ENCODE measurements around the gene TRABD2B.
A peak's percentile ranks its signal among the peaks of the same experiment; 100 is the strongest.

Gene TRABD2B

GRCh38 chr1:47935856-47936255 lies 61.3 kb downstream of the TRABD2B start:
- no peak for DNase-seq (ENCODE audit: low spot score)

GRCh38 chr1:47935163-47935562 lies 62.0 kb downstream of the TRABD2B start:
- no peak for DNase-seq (ENCODE audit: low spot score)

DNA sequence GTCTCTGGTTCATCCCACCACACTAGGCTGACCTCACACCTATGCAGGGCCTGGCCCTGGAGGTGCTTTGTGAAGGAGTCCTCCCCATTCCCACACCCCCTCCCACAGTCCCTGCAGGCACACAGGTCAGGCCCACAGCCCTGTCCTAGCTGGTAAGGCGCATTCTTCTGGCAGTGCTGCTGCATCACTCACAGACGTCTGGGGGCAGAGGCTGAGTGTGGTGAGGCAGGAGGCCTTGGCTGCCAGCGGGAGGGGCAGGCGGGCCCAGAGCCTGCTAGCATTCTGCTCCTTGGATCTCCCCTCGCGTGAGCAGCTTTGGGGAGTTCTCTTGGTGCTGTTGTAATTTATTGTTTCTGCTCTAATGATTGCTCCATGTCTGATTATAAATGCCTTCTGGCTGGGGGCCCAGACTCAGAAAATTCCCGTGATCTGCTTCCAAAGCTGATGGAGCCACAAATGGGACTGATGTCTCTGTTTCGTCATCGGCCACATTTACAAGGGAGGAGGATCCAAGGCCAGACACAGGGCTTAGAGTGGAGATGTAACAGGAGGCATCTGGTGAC lies 62.9 kb downstream of the TRABD2B start:
- DNase-seq (ENCODE audit: low spot score) = peak; percentile 66

- no peak for DNase-seq (ENCODE audit: low spot score)
Observed at GRCh38 chr1:47932743-47933142, 64.4 kb downstream of the TRABD2B start.

- no peak for DNase-seq (ENCODE audit: low spot score)
Observed at GRCh38 chr1:47931395-47931794, 65.8 kb downstream of the TRABD2B start.

- DNase-seq (ENCODE audit: low spot score) = no peak
Observed at GRCh38 chr1:47930210-47930840, 66.9 kb downstream of the TRABD2B start.

DNA sequence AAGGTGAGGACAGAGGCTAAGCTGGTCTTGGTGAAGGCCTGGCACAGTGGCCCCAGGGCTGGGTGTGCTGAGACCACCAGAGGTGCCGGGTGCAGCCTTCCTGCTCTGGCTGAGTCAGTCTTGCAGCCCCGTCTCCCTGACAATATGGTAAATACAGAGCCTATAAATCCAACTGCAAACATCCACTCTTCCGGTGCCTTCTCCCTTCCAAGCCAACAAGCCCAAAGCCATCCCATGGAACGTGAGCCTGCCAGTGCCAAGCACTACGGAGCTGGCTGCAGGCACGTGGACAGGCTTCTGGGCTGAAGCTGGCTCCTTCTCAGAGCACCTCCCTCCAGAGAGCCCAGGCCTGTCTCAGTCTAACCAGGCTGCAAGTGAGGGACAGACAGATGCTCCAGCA lies 70.0 kb downstream of the TRABD2B start:
- no peak for DNase-seq (ENCODE audit: low spot score)

- DNase-seq (ENCODE audit: low spot score) = no peak
Observed at GRCh38 chr1:47926461-47926999, 70.7 kb downstream of the TRABD2B start.

DNA sequence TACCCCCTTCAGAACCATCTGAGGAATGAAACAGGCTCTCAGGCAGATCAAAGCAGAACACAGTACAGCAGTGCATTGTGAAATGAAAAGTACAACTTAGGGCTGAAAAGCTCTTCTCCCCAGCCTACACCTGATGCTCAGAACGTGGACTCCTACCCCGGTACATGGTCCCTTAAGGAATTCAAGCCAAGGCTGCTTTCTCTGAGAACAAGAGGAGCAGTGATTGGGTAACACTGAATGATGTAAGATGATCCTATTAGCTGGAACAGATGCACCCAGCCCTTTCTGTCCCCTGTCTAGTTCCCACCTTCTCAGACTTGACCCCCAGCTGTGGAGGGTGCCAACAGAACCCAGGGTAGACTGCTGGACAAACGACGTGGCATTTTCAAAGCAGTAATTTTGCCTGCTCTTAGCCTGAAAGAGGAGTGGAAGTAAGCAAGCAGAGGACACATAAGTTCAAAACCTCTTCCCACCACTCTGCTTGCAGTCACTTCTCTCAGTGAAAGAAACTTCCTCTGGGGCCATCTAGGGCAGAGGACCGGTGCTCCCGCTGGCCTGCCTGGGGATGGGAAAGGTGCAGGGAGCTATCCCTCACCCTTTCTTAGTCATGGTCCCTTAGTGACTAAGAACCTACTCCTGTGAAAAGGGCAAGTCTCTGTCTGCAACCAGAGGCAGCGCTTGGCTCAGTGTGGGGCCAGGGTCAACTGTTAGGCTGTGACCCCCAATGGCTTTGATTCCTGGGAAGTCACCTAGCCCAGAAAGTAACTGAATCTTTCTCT lies 72.7 kb downstream of the TRABD2B start:
- DNase-seq (ENCODE audit: low spot score) = no peak

DNA sequence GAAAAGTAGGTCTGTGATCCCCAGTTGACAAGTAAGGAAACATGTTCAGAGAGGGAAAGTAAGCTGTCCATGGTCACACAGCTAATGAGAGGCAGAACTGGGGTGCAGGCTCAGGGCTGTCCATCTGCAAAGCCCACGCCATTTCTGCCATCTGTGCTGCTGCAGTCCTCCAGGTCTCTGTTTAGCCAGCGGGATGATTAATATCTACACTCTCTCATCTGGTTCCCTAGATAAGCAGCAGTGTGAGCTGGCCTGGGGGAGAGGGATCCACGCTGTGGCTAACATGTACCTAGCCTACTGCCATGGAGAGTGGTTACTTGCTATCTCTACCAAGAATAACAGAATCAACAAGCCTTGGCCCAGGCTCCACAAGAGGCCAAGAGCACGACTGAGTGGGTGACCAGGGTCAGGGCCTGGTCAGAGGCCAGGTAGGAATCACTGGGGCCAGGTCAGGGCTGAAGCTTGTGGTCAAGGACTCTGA lies 75.2 kb downstream of the TRABD2B start:
- no peak for DNase-seq (ENCODE audit: low spot score)

- DNase-seq (ENCODE audit: low spot score) = no peak
Observed at GRCh38 chr1:47919113-47919833, 77.9 kb downstream of the TRABD2B start.

- DNase-seq (ENCODE audit: low spot score) = no peak
Observed at GRCh38 chr1:47918257-47918867, 78.8 kb downstream of the TRABD2B start.

DNA sequence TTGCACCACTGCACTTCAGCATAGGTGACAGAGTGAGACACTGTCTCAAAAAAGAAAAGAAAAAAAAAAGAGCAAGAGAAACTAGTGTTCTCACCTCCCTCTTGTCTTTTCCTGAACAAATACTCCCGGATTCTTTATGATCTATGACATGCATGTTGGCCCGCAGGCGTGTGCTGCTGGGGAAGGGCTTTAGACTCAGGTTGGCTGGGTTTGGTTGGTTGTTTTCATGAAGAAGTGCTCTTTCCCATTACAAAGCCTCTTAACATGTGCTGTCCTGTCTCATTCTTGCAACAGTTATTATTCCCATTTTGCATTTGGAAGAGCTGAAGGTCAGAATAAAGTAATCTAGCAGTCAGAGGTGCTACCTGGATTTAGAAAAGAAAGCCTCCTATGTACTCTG lies 79.5 kb downstream of the TRABD2B start:
- DNase-seq (ENCODE audit: low spot score) = no peak

DNA sequence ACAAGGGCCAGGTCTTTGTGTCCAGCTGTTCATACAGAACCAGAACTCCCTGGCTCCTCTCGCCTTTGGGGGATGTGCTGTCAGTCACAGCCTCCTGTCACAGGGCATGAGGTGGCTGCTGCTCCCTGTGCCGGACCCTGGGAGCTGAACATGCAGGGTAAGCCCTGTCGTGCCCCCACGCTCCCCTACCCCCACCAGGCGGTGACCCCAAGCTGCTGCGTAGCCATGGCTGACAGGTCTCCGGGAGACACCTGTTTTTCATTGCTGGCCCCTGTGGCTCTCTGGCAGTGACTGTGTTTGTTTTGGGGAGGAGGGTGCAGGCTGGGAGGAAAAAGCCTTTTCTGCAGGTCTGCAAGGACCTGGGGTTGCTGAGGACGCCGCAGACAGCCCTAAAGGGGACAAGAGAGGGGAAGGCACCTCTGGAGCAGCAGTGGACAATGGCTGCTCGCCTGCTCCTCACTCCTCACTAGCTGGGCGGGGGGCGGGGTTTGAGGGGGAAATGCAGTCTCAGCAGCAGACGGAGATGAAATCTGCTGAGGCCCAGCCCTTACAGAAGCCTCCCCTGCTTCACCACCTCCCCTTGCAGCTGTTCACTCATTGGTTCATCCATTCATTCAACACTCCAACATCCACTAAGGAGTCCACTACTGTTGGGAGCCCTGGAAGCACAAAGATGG lies 81.4 kb downstream of the TRABD2B start:
- no peak for DNase-seq (ENCODE audit: low spot score)

- no peak for DNase-seq (ENCODE audit: low spot score)
Observed at GRCh38 chr1:47914952-47915676, 82.1 kb downstream of the TRABD2B start.

DNA sequence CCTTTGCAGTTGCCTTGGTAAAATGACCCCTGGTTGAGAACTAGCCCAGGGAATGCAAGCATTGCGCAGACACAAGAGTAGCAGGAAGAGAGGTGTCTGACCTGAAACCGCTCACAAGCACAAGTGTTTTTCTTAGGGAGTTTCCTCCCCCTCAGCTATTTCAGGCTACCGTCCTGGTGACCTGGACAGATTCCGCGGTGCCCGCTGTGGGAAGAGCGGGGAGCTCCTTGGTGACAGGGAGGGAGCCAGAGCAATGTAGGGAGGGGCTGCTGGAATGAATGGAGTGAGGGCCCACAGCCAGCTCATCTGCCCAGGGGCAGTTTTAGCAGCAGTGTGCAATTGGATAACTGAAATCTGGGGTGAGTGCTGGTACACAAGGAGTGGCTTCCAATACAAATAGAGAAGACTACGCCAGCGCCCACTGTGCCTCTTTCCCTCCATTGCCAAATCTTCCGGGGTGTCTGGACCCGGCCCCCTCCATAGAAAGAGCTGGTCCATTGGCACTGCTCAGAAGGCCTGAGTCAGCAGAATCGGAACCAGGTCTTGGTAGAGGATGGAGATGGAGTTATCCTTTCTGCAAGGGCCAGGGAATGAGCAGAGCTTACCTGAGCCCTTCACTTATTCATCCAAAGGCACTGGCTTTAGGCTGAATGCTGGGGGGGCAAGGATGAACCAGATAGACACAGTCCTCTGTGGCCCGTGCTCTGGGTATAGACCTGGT lies 82.8 kb downstream of the TRABD2B start:
- DNase-seq (ENCODE audit: low spot score) = no peak

GRCh38 chr1:47913225-47913823 lies 83.9 kb downstream of the TRABD2B start:
- no peak for DNase-seq (ENCODE audit: low spot score)

DNA sequence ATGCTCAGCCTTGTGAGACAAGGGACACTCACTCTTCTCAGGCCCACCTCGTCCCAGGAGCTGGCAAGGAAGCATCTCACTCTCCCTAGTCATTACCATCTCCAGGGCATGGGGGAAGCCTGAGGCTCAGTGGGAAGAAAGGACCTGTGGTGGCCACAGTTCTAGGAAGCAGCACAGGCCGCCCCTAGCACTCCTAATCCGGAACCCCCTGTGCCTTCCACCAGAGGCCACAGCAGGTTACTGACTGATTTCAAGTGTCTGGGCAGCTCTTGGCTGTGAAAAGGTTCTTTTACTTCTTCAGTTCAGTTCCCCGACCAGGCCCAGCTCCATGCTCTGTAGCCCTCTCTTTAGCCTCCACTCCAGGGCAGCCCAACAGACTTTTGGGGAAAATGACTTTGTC lies 84.4 kb downstream of the TRABD2B start:
- no peak for DNase-seq (ENCODE audit: low spot score)

GRCh38 chr1:47911892-47912291 lies 85.3 kb downstream of the TRABD2B start:
- DNase-seq (ENCODE audit: low spot score) = no peak

DNA sequence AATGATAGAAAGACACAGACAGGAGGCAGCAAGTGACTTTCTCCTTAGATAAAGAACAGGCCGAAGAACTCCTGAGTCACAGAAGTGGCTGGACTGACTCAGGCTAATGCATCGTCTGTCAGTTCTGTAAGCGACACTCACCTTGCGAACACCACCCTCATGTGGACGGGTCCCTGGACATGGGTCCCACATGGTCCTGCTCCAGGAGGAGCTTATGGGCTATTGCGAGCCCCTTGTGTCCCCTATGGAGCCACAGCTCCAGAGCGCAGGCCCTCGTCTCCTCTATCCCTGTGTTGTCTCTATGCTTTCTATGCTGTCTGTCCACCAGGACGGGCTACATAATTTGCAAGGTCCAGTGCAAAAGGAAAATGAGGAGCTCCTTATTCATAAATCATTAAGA lies 85.8 kb downstream of the TRABD2B start:
- no peak for DNase-seq (ENCODE audit: low spot score)
